ENCODE measurements around the gene MACF1. TPM values are rescaled to one million over a fixed set of nuclear protein-coding genes. Genes with fewer than 3 reads are reported as not detected.

The MACF1 gene
- total RNA-seq, 3 donors from 2014 or later: 279 to 350 (median 325) TPM

DNA sequence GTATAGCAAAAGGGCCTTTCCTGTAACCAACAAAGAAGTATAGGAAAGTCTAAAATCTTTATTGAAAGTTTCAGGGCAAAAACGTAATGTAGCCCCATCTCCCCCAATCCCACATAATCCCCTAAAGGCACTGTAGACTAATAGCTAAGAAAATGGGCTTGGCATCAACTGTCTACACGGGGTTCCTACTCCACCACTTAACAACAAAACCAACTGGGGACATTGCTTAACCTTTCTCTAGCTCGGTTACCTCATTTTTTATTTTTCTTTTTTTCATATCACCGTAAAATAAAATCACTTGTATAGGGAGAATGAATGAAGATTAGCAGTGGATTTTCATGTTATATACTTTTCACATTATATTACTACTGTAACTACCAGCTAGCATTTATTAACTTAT is 12.3 kb downstream of the MACF1 start:
- H3K36me3 ChIP-seq: no peaks in the 10 kb centered on the region
- intact Hi-C loops (cut with DNase I; ENCODE audit: low total_unique reads): loop anchor here (10.0 kb wide), 1 partner anchor 1372 kb away; no protein-coding TSS in a partner anchor
- no peaks in the 10 kb centered on the region for H3K27me3 ChIP-seq
- no peak overlapping the region for H3K4me3 ChIP-seq
- no peaks in the 10 kb centered on the region for H3K9me3 ChIP-seq
- DNase-seq (ENCODE audit: low spot score in 2 of 2): no peak
- H3K27ac ChIP-seq: peak overlapping the region in 1 of 2 donors; percentile 66
- H3K4me1 ChIP-seq: peaks cover 0 to 10% of the 10 kb centered on the region in 2 donors
- TF ChIP-seq, protein P1, sequence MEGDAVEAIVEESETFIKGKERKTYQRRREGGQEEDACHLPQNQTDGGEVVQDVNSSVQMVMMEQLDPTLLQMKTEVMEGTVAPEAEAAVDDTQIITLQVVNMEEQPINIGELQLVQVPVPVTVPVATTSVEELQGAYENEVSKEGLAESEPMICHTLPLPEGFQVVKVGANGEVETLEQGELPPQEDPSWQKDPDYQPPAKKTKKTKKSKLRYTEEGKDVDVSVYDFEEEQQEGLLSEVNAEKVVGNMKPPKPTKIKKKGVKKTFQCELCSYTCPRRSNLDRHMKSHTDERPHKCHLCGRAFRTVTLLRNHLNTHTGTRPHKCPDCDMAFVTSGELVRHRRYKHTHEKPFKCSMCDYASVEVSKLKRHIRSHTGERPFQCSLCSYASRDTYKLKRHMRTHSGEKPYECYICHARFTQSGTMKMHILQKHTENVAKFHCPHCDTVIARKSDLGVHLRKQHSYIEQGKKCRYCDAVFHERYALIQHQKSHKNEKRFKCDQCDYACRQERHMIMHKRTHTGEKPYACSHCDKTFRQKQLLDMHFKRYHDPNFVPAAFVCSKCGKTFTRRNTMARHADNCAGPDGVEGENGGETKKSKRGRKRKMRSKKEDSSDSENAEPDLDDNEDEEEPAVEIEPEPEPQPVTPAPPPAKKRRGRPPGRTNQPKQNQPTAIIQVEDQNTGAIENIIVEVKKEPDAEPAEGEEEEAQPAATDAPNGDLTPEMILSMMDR (IDR thresholded peaks at IDR 0.05): no peak
- TF ChIP-seq POLR2A (IDR thresholded peaks at IDR 0.05): no peak
- TF ChIP-seq POLR2AphosphoS5 (IDR thresholded peaks at IDR 0.05): no peak

DNA sequence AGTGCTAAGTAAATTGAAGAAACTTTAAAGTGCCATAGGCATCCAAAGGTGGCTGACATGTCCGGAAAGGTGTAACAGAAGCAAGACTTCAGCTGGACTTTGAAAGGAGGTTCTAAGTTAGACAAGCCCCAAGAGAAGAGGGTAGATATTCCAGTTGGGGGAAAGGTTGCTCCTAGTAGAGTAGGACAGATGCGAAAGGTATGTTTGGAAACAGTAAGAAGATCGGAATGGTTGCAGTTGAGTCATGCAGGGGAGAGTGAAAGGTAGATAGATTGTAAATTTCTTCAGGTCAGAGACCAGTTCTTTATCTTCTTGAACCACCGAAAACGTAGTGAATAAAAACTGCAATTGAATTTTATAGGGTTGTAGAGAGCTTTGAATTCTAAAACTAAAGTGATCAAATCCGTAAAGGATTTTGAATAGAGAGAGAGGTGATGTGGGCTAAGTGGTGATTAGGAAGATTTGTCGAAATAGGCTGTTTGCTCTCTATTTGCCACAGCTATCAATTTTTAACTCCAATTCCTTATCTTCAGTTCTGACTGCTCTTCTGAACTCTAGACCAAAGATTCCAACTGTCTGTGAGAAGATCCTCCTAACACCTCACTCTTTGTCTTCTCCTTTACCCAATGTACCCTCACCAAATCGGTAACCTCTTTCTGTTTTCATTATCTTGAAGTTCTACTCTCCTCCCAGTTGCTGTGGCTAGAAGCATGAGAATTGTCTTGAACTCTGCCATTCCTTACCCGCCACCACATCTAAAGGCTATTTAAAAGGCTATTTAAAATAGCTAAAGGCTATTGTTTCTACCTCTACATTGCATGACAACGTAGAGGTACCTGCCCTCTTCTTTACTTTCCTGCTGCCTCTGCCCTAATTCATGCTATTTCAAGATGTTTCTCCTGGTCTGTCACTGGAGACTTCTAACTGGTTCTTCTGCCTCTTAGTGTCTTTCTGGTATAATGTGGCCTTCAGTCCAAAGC is 16.7 kb downstream of the MACF1 start:
- Histone ChIP-seq H3K27ac (no peak overlapping the region), H3K4me1 (no peaks in the 10 kb centered on the region)
- intact Hi-C loops (cut with DNase I; ENCODE audit: low total_unique reads): no loop called here

DNA sequence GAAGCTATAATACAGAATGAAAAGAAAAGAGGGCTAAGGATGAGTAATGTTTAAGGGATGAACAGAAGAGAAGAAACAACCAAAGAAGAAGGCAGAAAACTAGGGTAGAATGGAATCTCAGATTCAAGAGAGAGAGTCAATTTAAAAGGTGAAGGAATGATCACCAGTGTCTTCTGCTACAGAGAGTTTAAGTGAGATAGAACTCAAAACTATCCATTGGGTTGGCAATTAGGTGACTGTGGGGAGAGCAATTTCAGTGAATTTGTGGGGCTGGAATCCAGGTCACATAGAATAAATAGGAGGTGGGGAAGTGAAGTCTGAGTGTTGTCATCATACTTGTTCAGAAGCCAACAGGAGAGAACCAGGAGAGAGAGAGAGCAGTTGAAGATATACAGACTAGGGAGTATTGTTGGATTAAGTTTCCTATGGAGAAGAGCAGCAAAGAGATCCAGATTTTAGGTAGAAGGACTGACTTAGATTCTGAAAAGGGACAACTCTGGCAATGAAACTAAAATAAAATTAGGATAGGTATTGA is 19.9 kb downstream of the MACF1 start:
- no peak for DNase-seq (ENCODE audit: low spot score in 2 of 2)
- no peaks in the 10 kb centered on the region for H3K9me3 ChIP-seq
- intact Hi-C loops (cut with DNase I; ENCODE audit: low total_unique reads): no loop called here
- TF ChIP-seq POLR2A (IDR thresholded peaks at IDR 0.05) (no peak), POLR2AphosphoS5 (IDR thresholded peaks at IDR 0.05) (no peak)
- TF ChIP-seq, protein P1 (IDR thresholded peaks at IDR 0.05): no peak
- no peak overlapping the region for H3K27ac ChIP-seq
- no peaks in the 10 kb centered on the region for H3K36me3 ChIP-seq
- no peaks in the 10 kb centered on the region for H3K27me3 ChIP-seq
- no peak overlapping the region for H3K4me3 ChIP-seq
- no peaks in the 10 kb centered on the region for H3K4me1 ChIP-seq

More for the DNA sequence above, 16.7 kb downstream of the MACF1 start:
- DNase-seq (ENCODE audit: low spot score in 2 of 2): no peak
- no peak for TF ChIP-seq POLR2AphosphoS5 (IDR thresholded peaks at IDR 0.05)
- TF ChIP-seq, protein P1 (IDR thresholded peaks at IDR 0.05): no peak
- no peak for TF ChIP-seq POLR2A (IDR thresholded peaks at IDR 0.05)
- Histone ChIP-seq H3K9me3 (no peaks in the 10 kb centered on the region), H3K4me3 (no peak overlapping the region), H3K36me3 (no peaks in the 10 kb centered on the region), H3K27me3 (no peaks in the 10 kb centered on the region)

DNA sequence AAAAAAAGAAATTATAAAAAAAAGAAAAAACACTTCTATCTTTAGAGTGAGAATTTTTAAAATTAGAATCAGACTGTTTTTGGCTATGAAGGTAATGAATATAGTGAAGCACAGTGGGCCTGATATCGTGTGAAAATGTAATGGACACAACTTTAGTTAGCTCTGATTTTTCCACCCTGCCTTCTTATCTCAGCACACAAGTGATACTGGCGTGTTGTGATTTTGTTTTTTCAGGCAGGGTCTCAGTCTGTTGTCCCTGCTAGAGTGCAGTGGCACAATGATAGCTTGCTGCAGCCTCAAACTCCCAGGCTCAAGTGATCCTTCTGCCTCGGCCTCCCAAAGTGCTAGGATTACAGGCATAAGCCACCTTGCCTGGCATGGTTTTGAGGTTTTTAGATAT is 22.3 kb downstream of the MACF1 start:
- Histone ChIP-seq H3K4me3 (no peak overlapping the region), H3K4me1 (peaks cover 0 to 11% of the 10 kb centered on the region in 2 donors), H3K27ac (no peak overlapping the region), H3K36me3 (no peaks in the 10 kb centered on the region), H3K27me3 (no peaks in the 10 kb centered on the region), H3K9me3 (no peaks in the 10 kb centered on the region)
- DNase-seq (ENCODE audit: low spot score in 2 of 2): no peak
- TF ChIP-seq, protein P1 (IDR thresholded peaks at IDR 0.05): no peak
- no peak for TF ChIP-seq POLR2AphosphoS5 (IDR thresholded peaks at IDR 0.05)
- TF ChIP-seq POLR2A (IDR thresholded peaks at IDR 0.05): no peak
- intact Hi-C loops (cut with DNase I; ENCODE audit: low total_unique reads): no loop called here

DNA sequence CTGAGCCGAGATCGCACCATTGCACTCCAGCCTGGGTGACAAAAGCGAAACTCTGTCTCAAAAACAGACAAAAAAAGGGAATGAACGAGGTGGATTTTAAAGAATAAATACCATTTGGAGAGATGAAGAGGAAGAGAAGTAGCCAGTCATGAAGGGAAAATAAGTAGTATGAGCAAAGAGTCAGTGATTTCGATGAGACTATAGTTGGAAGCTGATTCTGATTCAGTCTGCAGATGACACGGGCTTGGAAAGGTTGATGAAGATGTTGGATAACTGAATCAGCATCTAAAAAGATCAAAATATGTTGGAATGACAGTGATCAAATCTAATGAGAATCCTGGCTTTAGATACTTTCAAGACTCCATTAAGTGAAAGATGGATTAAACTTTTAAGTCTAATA is 23.8 kb downstream of the MACF1 start:
- intact Hi-C loops (cut with DNase I; ENCODE audit: low total_unique reads): no loop called here
- H3K27ac ChIP-seq: no peak overlapping the region
- H3K9me3 ChIP-seq: no peaks in the 10 kb centered on the region
- H3K36me3 ChIP-seq: no peaks in the 10 kb centered on the region
- H3K27me3 ChIP-seq: no peaks in the 10 kb centered on the region
- no peak overlapping the region for H3K4me3 ChIP-seq
- no peak for DNase-seq (ENCODE audit: low spot score in 2 of 2)
- TF ChIP-seq, protein P1 (IDR thresholded peaks at IDR 0.05): no peak
- TF ChIP-seq POLR2AphosphoS5 (IDR thresholded peaks at IDR 0.05) (no peak), POLR2A (IDR thresholded peaks at IDR 0.05) (no peak)
- H3K4me1 ChIP-seq: peaks cover 0 to 11% of the 10 kb centered on the region in 2 donors

All from breast epithelium (tissue), 4 donors.